Stimulated activated memory B cell treated with anti-CD40 and anti-IgM and Interleukin-4, amounts not matched to agents 10 μg/mL and 1 μg/mL and 100 μg/mL, for 72 hours (primary cell): ENCODE data around the gene XAGE3.
"Not testable (repeated sequence)": the region's sequence is repeated elsewhere in the genome, so short reads cannot be mapped to it uniquely, and the experiment has no call there.

Experiments used
- ATAC-seq: fragments of 150-1000 bp; cut with Tn5 transposase; 2 replicates; pipeline ENCODE4 v1.10.0; 2021
- H3K27ac Mint-ChIP-seq: one replicate; pipeline ENCODE4 v1.8.0; 2022; ENCODE audit warnings: mild to moderate bottlenecking, mixed read lengths
- H3K27me3 Mint-ChIP-seq: one replicate; pipeline ENCODE4 v1.8.0; 2022; ENCODE audit warnings: mixed read lengths
- H3K36me3 Mint-ChIP-seq: one replicate; pipeline ENCODE4 v1.8.0; 2022; ENCODE audit warnings: mixed read lengths
- H3K4me1 Mint-ChIP-seq: one replicate; pipeline ENCODE4 v1.8.0; 2022; ENCODE audit warnings: mixed read lengths
- H3K4me3 Mint-ChIP-seq: one replicate; pipeline ENCODE4 v1.8.0; 2022; ENCODE audit warnings: mild to moderate bottlenecking, moderate library complexity, mixed read lengths
- H3K9me3 Mint-ChIP-seq: one replicate; pipeline ENCODE4 v1.8.0; 2022; ENCODE audit warnings: mixed read lengths

Gene XAGE3

DNA sequence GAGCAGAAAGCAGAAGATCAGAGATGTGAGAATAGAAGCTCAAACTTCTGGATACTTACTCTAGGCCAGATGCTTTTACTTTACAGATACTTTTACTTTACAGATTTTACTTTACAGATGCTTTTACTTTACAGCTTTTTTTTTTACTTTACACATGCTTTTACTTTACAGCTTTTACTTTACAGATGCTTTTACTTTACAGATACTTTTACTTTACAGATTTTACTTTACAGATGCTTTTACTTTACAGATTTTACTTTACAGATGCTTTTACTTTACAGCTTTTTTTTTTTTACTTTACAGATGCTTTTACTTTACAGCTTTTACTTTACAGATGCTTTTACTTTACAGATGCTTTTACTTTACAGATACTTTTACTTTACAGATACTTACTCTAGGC, 5.9 kb upstream of the XAGE3 start:
- H3K4me3 Mint-ChIP-seq, H3K27me3 Mint-ChIP-seq, H3K4me1 Mint-ChIP-seq, ATAC-seq, H3K27ac Mint-ChIP-seq, H3K36me3 Mint-ChIP-seq, H3K9me3 Mint-ChIP-seq: not testable (repeated sequence)

GRCh38 chrX:52870046-52870445, 2.2 kb upstream of the XAGE3 start:
- no peaks in the 10 kb centered on the region for H3K36me3 Mint-ChIP-seq
- no peak for ATAC-seq
- H3K4me3 Mint-ChIP-seq = no peak overlapping the region
- H3K27me3 Mint-ChIP-seq = peaks cover 8% of the 10 kb centered on the region
- H3K4me1 Mint-ChIP-seq = no peaks in the 10 kb centered on the region
- no peak overlapping the region for H3K27ac Mint-ChIP-seq
- H3K9me3 Mint-ChIP-seq = no peaks in the 10 kb centered on the region

DNA sequence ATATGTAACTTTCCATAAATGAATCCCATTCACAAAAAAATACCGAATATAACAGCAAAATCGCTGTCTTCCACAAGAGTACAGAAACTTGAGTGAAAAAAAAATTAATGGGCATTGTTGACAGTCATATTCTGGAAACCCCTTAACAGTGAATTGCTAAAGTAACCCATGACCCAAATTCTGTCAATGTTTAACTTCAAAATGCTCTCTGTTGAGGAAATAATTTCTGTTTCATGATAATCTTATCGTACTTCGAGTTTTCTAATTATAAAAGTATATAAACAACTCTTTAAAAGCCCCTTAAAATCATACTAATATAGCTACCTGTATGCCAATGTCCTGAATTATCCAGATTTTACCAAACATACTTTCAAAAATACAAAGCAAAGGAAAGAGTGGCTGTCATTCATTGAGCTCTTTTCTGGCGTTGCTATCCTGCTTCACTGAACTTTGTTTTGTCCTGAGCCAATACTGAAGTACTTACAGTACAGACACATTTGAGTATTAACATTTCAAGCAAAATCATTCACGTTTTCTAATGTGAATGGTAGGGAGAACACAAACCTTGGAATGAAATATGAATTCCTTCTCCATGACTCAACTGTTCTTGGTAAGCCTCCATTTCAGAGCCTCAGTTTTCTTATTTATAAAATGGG, 2.4 kb downstream of the XAGE3 start:
- Mint-ChIP-seq H3K27ac (no peak overlapping the region), H3K4me1 (no peaks in the 10 kb centered on the region), H3K36me3 (no peaks in the 10 kb centered on the region), H3K27me3 (peaks cover 8% of the 10 kb centered on the region), H3K9me3 (no peaks in the 10 kb centered on the region), H3K4me3 (no peak overlapping the region)
- no peak for ATAC-seq

GRCh38 chrX:52856991-52857525, 10.8 kb downstream of the XAGE3 start:
- H3K36me3 Mint-ChIP-seq, H3K4me1 Mint-ChIP-seq, H3K9me3 Mint-ChIP-seq, H3K4me3 Mint-ChIP-seq, ATAC-seq, H3K27ac Mint-ChIP-seq: not testable (repeated sequence)
- peaks cover 11% of the 10 kb centered on the region for H3K27me3 Mint-ChIP-seq

DNA sequence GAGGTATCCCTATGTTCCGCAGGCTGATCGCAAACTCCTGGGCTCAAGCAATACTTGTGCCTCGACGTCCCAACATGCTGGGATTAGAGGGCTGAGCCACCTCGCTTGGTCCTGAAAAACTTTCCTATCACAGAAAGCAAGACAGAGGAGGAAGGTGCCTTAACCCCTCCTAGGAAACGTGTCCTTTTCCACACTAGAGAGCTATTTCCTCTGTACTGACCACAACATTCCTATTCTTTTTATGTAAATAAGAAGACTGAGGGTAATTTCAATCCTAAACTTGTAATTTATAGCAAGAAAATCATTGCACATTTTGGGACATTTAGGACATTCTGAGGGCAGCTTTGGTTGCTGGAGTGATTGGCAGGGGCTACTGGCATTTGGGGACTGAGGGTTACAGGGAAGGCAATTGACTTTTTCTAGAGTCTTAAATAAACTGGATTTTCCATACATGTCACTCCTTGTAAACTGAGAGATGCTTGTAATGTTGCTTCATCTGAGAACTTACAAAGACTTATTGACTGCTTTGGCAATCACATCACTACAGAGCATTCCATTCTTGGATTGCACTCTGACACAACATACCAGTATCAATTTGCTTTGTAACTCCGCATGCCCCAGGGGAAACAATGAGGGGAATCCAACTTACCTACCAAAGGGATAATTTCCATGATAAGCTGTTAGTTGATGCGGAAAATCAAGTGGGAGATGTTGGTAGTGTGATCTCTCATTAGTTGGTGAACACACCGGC, 15.6 kb downstream of the XAGE3 start:
- no peaks in the 10 kb centered on the region for H3K9me3 Mint-ChIP-seq
- no peaks in the 10 kb centered on the region for H3K4me1 Mint-ChIP-seq
- no peak for ATAC-seq
- no peak overlapping the region for H3K4me3 Mint-ChIP-seq
- H3K36me3 Mint-ChIP-seq = no peaks in the 10 kb centered on the region
- H3K27ac Mint-ChIP-seq = no peak overlapping the region
- H3K27me3 Mint-ChIP-seq = peaks cover 11% of the 10 kb centered on the region

DNA sequence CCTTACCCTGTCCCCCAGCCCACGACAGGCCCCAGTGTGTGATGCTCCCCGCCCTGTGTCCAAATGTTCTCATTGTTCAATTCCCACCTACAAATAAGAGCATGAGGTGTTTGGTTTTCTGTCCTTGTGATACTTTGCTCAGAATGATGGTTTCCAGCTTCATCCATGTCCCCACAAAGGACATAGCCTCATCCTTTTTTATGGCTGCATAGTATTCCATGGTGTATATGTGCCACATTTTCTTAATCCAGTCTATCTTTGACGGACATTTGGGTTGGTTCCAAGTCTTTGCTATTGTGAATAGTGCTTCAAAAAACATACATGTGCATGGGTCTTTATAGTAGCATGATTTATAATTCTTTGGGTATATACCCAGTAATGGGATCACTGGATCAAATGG, 24.3 kb downstream of the XAGE3 start:
- H3K27me3 Mint-ChIP-seq, H3K4me3 Mint-ChIP-seq, H3K4me1 Mint-ChIP-seq, ATAC-seq, H3K36me3 Mint-ChIP-seq, H3K9me3 Mint-ChIP-seq, H3K27ac Mint-ChIP-seq: not testable (repeated sequence)

DNA sequence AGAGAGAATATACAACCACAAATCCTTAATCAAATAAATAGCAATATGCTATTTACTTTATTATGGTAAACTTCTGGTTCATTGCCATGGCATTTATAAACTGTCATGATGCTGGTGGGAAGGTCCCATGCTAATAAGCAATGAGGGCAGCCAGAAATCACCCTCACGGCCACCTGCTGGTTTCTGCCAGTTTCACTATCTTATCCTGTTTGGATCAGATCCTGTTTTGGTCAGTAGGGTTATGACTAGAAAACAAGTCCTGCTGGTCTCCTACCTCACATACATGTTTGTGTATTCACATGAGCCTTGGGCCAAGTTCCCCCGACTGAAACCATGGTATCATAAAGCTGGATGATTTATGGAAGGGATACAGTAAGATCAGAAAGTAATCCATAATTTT, 28.7 kb downstream of the XAGE3 start:
- Mint-ChIP-seq H3K27me3 (no peaks in the 10 kb centered on the region), H3K9me3 (no peaks in the 10 kb centered on the region), H3K27ac (no peak overlapping the region), H3K4me1 (no peaks in the 10 kb centered on the region), H3K36me3 (no peaks in the 10 kb centered on the region), H3K4me3 (no peak overlapping the region)
- ATAC-seq = no peak

DNA sequence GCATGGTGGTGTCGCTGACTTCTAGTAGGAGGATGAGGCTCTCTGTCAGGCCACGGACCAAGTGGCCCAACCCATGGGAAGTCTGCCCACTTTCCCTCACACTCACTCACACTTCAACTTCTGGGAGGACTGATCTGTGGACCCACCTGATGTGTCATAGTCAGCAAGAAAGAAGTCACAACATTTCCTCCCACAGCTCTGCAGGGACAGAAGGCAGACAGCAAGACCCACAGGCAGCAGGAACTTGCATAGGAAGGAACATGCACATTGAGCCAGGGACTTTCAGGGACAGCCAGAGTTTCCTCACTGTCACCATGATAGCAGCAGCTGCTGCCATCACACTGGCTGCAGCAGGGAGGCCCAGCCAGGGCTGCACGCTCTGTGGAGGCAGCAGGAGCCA, 37.3 kb downstream of the XAGE3 start:
- H3K36me3 Mint-ChIP-seq = no peaks in the 10 kb centered on the region
- no peak for ATAC-seq
- H3K9me3 Mint-ChIP-seq = no peaks in the 10 kb centered on the region
- H3K4me1 Mint-ChIP-seq = no peaks in the 10 kb centered on the region
- H3K4me3 Mint-ChIP-seq = no peak overlapping the region
- H3K27me3 Mint-ChIP-seq = peaks cover 11% of the 10 kb centered on the region
- H3K27ac Mint-ChIP-seq = no peak overlapping the region

DNA sequence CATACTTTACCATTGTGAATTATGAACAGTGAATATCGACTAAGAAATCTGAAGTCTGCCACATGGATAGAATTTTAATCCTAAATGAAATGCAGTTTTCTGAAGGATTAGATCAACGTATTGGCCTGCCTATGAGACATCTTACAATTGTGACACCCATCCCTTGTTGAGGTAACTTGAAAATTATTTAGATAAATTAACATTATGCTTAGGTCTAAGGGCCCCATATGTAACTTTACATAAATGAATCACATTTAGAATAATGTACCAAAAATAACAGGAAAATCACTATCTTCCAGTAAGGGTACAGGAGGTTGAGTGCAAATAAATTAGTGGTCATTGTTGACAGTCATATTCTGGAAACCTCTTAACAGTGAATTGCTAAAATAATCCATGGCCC, 43.3 kb downstream of the XAGE3 start:
- no peak for ATAC-seq
- H3K27me3 Mint-ChIP-seq = peaks cover under 1% of the 10 kb centered on the region
- H3K4me1 Mint-ChIP-seq = no peaks in the 10 kb centered on the region
- no peak overlapping the region for H3K27ac Mint-ChIP-seq
- no peak overlapping the region for H3K4me3 Mint-ChIP-seq
- H3K36me3 Mint-ChIP-seq = no peaks in the 10 kb centered on the region
- no peaks in the 10 kb centered on the region for H3K9me3 Mint-ChIP-seq

DNA sequence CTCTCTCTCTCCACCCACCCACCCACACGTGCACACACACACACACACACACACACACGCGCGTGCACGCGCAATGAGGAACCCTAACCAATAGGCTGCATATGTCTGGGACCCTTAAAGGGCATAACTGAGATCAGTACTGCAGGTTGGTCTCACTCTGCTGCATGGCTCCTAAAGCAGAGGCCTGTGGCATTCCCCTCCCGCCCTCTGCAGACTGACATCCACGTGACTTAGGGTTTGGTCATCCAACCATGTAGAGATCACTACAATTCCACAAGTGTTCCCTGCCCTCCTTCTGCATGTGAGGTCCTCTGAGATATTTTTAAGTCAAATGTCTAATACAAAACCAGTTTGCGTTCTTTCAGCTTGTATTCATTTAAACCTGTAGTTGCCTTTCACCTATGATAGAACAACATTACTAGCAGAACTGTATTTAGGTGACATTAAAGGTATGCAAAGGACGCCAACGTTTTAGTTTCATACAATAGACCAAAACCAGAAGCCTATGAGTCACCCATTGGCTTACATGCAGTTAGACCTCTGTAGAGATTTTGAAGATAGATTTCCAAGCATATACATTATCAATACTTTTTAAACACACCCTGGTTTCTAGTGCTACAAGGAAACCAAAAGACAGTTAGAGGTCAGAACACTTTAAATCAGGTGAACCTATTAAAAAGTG, 46.7 kb downstream of the XAGE3 start:
- H3K36me3 Mint-ChIP-seq = no peaks in the 10 kb centered on the region
- no peaks in the 10 kb centered on the region for H3K27me3 Mint-ChIP-seq
- no peak overlapping the region for H3K4me3 Mint-ChIP-seq
- ATAC-seq = peak; percentile 73
- peak overlapping the region; percentile 32 for H3K27ac Mint-ChIP-seq
- no peaks in the 10 kb centered on the region for H3K9me3 Mint-ChIP-seq
- H3K4me1 Mint-ChIP-seq = no peaks in the 10 kb centered on the region

DNA sequence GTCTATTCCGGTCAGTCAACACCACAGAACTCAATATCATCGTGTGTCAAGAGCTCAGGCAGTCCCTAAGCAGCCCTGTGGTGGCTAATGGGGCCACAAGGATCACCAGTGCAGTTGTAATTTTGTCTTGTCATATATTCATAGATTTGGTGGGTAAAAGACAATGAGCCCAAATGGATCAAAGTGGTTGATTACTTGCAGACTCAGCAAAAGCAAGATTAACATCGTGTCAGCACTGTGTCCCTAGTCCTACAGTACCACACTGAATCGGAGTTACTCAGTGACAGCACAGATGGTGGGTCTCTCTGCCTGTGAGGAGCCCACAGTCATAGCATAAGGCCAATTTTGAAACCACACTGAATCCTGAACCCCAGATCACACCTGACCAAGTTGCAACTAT, 48.1 kb downstream of the XAGE3 start:
- Mint-ChIP-seq H3K27me3 (no peaks in the 10 kb centered on the region), H3K4me1 (no peaks in the 10 kb centered on the region), H3K4me3 (no peak overlapping the region), H3K9me3 (no peaks in the 10 kb centered on the region), H3K27ac (no peak overlapping the region), H3K36me3 (no peaks in the 10 kb centered on the region)
- no peak for ATAC-seq
